GM15510 (cell line): Measurements from ENCODE around the gene RNLS.

ENCODE experiments used
- POLR2A ChIP-seq: IDR thresholded peaks from 3 replicates; pipeline ENCODE4 v1.6.1; 2011; ENCODE audit warnings: borderline replicate concordance; ENCODE audit not compliant: insufficient read length; ENCODE audit errors: extremely low read depth

Gene RNLS

GRCh38 chr10:88286030-88286429 lies 297.1 kb downstream of the RNLS start:
- TF ChIP-seq POLR2A, result no peak

GRCh38 chr10:88281592-88282347 lies 301.3 kb downstream of the RNLS start:
- TF ChIP-seq POLR2A, result no peak

- no peak for TF ChIP-seq POLR2A
Observed at GRCh38 chr10:88280518-88280917, 302.6 kb downstream of the RNLS start.

- TF ChIP-seq POLR2A, result no peak
Observed at GRCh38 chr10:88278912-88279311, 304.2 kb downstream of the RNLS start.

- no peak for TF ChIP-seq POLR2A
Observed at GRCh38 chr10:88274286-88274685, 308.8 kb downstream of the RNLS start.

GRCh38 chr10:88273567-88273966 lies 309.6 kb downstream of the RNLS start:
- no peak for TF ChIP-seq POLR2A

DNA sequence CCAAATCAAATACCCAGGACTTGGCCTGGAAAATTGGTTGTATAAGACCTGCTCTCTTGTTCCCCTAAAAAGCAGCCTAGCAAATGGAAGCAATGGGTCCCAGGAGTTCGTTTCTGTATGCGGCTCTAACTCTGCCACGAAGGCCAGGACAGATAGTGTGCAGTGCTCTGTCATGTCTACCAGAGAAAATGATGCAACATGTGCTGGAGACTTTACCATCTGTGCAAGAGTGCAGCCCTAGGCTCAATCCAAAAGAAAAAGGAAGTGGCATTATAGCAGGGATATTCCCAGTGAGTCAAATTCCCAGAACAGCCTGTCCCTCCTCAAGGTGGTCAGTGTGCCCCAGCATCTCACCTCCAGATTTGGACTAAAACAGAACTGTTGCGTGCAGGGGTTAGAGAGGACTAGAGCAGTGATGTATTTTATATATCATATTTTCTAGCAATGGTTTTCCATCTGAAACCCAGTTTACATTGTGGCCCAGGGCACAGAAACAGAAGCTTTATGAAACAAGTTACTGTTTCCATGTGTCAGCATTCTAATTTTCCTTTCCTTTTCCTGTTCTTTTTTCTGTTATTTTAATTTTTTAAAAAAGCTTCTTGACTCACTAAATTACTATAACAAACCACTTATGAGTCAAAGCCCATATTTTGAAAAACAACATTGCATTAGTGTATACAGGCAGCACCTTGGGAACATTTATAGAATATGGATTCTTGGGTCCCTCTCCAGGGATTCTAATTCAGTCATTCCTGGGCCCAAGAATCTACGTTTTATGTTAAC lies 311.2 kb downstream of the RNLS start:
- no peak for TF ChIP-seq POLR2A

- TF ChIP-seq POLR2A, result no peak
Observed at GRCh38 chr10:88270871-88271713, 312.0 kb downstream of the RNLS start.

- no peak for TF ChIP-seq POLR2A
Observed at GRCh38 chr10:88270061-88270808, 312.9 kb downstream of the RNLS start.

DNA sequence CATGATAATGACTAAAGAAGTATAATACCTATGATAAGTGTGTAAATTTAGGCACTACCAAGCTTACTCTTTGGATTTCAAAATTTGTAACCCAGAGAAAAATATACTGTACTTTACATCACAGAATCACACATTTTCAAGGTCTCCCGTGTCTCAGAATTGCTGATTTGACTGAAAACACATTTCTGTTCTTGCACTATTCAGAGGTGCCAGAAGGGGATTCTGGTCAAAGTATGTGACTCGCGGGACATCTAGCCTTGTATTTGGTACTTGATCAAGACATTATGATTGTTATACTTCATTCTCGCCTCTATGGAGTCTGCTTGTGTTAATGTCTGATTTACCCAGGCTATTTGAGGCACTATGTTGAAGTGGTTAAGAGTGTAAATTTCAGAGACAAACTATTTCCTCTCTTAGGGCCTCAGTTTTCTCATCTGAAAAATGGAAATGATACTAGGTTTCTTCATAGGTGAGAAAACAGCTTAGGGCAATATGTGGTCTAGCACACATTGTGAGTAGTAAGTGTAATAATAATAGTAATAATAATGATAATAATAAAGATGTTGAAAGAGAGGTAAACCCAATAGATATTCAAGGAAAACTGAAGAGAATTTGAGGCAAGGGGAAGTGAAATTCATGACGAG lies 320.4 kb downstream of the RNLS start:
- no peak for TF ChIP-seq POLR2A

DNA sequence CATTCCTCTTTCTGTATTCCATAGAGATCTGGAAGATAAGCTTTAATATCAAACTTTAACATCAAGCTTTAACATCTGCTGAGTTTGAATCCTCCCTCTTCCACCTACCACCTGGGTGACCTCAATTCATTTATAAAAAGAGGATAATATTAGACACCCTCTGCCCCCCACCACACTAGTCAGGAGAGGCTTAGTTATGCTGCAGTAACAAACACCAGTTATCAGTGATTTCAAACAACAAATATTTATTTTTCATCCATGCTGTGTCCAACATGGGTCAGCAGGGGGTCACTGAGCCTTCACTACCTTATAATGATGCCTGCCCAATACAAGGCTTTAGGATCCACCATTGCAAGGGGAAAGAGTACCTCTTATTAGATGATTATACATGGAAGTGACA lies 322.0 kb downstream of the RNLS start:
- TF ChIP-seq POLR2A, result no peak

- no peak for TF ChIP-seq POLR2A
Observed at GRCh38 chr10:88260329-88261051, 322.6 kb downstream of the RNLS start.

- no peak for TF ChIP-seq POLR2A
Observed at GRCh38 chr10:88259381-88259780, 323.7 kb downstream of the RNLS start.

DNA sequence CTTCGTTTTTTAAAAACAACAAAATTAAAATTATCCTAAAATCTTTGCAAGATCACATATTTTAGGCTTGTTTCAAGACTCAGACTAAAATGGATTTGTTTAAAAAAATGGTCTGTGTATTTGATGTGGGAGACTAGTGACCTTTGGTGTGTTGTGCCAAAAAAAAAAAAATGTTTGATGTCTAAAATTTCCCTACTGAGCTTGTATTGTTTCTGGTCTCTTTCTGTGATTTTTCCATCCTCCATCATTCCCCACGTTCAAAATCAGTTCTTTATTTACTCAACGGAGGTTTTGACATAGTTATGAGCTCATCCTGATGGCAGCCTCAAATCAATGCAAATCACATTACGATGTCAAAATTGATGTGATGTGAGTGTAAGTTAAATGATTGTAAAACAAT lies 326.2 kb downstream of the RNLS start:
- TF ChIP-seq POLR2A, result no peak

- no peak for TF ChIP-seq POLR2A
Observed at GRCh38 chr10:88256013-88256680, 327.0 kb downstream of the RNLS start.
